ENCODE measurements around the gene DLGAP1.
"Not testable (repeated sequence)": the region's sequence is repeated elsewhere in the genome, so short reads cannot be mapped to it uniquely, and the experiment has no call there.

Gene DLGAP1

DNA sequence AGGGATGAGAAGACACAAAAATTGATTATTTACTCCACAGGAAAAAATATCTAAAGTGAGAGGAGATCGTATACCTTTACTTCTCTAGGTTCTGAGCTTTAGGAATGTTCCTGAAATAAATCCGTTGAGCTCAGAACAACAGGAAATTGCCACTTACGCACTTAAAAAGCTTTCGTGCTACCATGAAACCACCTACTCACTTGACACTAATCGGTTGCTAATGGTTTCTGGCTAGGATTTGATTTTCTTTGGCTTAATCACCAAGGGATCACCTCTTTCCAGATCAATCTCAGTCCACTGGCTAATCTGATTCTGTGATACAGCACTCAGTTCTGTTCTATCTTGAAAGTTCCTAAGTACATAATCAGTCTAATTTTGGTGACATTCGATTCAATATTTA is 419.6 kb downstream of the DLGAP1 start:
- TF ChIP-seq, protein P1, sequence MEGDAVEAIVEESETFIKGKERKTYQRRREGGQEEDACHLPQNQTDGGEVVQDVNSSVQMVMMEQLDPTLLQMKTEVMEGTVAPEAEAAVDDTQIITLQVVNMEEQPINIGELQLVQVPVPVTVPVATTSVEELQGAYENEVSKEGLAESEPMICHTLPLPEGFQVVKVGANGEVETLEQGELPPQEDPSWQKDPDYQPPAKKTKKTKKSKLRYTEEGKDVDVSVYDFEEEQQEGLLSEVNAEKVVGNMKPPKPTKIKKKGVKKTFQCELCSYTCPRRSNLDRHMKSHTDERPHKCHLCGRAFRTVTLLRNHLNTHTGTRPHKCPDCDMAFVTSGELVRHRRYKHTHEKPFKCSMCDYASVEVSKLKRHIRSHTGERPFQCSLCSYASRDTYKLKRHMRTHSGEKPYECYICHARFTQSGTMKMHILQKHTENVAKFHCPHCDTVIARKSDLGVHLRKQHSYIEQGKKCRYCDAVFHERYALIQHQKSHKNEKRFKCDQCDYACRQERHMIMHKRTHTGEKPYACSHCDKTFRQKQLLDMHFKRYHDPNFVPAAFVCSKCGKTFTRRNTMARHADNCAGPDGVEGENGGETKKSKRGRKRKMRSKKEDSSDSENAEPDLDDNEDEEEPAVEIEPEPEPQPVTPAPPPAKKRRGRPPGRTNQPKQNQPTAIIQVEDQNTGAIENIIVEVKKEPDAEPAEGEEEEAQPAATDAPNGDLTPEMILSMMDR (IDR thresholded peaks at IDR 0.05; ENCODE audit: low read depth, low read length) = no peak
- TF ChIP-seq EZH2phosphoT487 (IDR thresholded peaks at IDR 0.05; ENCODE audit: low read depth) = no peak
- H3K27ac ChIP-seq (ENCODE audit: low read length) = no peak overlapping the region
- H2AFZ ChIP-seq (ENCODE audit: low read depth, low read length) = no peak overlapping the region
- no peaks in the 10 kb centered on the region for H3K79me2 ChIP-seq (ENCODE audit: low read length)
- no peaks in the 10 kb centered on the region for H3K36me3 ChIP-seq (replicated peaks; ENCODE audit: low read depth, low read length)
- H3K4me3 ChIP-seq (ENCODE audit: low read length) = no peak overlapping the region
- no peak overlapping the region for H3K9ac ChIP-seq (ENCODE audit: low read length)
- peaks cover under 1% of the 10 kb centered on the region; the same call in 1 of the 2 replicates for H3K27me3 ChIP-seq (ENCODE audit: low read depth, low read length)
- H4K20me1 ChIP-seq (ENCODE audit: insufficient read depth, low read length) = no peaks in the 10 kb centered on the region
- H3K9me3 ChIP-seq (ENCODE audit: insufficient read depth, low read length) = no peaks in the 10 kb centered on the region
- H3K4me1 ChIP-seq (ENCODE audit: low read length) = no peaks in the 10 kb centered on the region
- H3K4me2 ChIP-seq (ENCODE audit: low read length) = no peak overlapping the region

- not testable (repeated sequence) for H3K36me3 ChIP-seq (replicated peaks; ENCODE audit: low read depth, low read length); H2AFZ ChIP-seq (ENCODE audit: low read depth, low read length); H3K9ac ChIP-seq (ENCODE audit: low read length); H3K27ac ChIP-seq (ENCODE audit: low read length); H3K4me3 ChIP-seq (ENCODE audit: low read length); H3K79me2 ChIP-seq (ENCODE audit: low read length); H3K4me2 ChIP-seq (ENCODE audit: low read length); H3K27me3 ChIP-seq (ENCODE audit: low read depth, low read length); H3K4me1 ChIP-seq (ENCODE audit: low read length); H4K20me1 ChIP-seq (ENCODE audit: insufficient read depth, low read length); H3K9me3 ChIP-seq (ENCODE audit: insufficient read depth, low read length)
These were observed 420.3 kb downstream of the DLGAP1 start for GRCh38 chr18:4034815-4035214.

DNA sequence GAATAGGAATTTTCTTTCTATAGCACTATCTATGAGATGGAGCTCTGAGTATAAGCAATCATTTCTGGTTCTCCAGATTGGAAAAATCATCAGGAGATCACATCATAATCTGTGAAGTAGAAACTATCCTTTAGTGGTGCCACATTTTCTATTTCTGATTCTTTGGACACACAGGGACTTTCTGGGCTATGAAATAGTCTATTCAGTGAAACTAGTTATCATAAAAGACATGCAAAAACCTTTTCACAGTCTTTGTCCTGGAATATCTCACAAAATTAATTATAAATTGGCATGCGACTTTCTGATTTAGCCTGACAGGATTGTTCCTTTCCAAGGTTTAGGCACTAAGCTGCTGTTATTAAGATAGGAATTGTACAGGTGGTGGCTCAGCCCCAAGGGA is 428.6 kb downstream of the DLGAP1 start:
- no peak for TF ChIP-seq EZH2phosphoT487 (IDR thresholded peaks at IDR 0.05; ENCODE audit: low read depth)
- TF ChIP-seq, protein P1 (IDR thresholded peaks at IDR 0.05; ENCODE audit: low read depth, low read length) = no peak

DNA sequence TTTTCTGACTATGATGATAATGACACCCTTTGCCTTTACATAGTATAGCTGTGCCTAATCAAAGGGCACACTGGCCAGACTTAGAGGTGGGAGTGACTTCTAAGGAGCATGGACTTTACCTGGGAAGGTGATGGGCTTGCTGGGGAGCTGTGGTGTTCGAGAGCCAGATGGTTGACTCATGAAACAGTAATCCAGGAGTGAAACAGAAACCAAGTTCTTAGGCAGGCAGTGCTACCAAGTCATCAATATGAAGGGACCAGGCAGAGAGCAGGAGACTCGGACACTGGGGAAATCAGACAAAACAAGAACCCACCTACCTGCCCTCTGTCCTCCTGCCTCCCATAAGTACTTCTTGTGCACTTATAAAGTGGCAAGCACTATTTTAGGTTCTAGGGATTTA is 430.4 kb downstream of the DLGAP1 start:
- H3K4me1 ChIP-seq (ENCODE audit: low read length) = no peaks in the 10 kb centered on the region
- no peaks in the 10 kb centered on the region for H3K27me3 ChIP-seq (ENCODE audit: low read depth, low read length)
- no peaks in the 10 kb centered on the region for H3K79me2 ChIP-seq (ENCODE audit: low read length)
- H3K4me3 ChIP-seq (ENCODE audit: low read length) = no peak overlapping the region
- no peak overlapping the region for H3K4me2 ChIP-seq (ENCODE audit: low read length)
- no peaks in the 10 kb centered on the region for H4K20me1 ChIP-seq (ENCODE audit: insufficient read depth, low read length)
- no peaks in the 10 kb centered on the region for H3K9me3 ChIP-seq (ENCODE audit: insufficient read depth, low read length)
- no peaks in the 10 kb centered on the region for H3K36me3 ChIP-seq (replicated peaks; ENCODE audit: low read depth, low read length)
- TF ChIP-seq, protein P1 (IDR thresholded peaks at IDR 0.05; ENCODE audit: low read depth, low read length) = no peak
- TF ChIP-seq EZH2phosphoT487 (IDR thresholded peaks at IDR 0.05; ENCODE audit: low read depth) = no peak
- no peak overlapping the region for H3K27ac ChIP-seq (ENCODE audit: low read length)
- H2AFZ ChIP-seq (ENCODE audit: low read depth, low read length) = no peak overlapping the region
- no peak overlapping the region for H3K9ac ChIP-seq (ENCODE audit: low read length)

More for the DNA sequence above, 428.6 kb downstream of the DLGAP1 start:
- Histone ChIP-seq H3K4me2 (ENCODE audit: low read length) (no peak overlapping the region), H3K27ac (ENCODE audit: low read length) (no peak overlapping the region), H2AFZ (ENCODE audit: low read depth, low read length) (no peak overlapping the region), H3K9me3 (ENCODE audit: insufficient read depth, low read length) (no peaks in the 10 kb centered on the region), H3K4me3 (ENCODE audit: low read length) (no peak overlapping the region), H4K20me1 (ENCODE audit: insufficient read depth, low read length) (no peaks in the 10 kb centered on the region), H3K9ac (ENCODE audit: low read length) (no peak overlapping the region), H3K36me3 (replicated peaks; ENCODE audit: low read depth, low read length) (no peaks in the 10 kb centered on the region), H3K4me1 (ENCODE audit: low read length) (no peaks in the 10 kb centered on the region), H3K79me2 (ENCODE audit: low read length) (no peaks in the 10 kb centered on the region), H3K27me3 (ENCODE audit: low read depth, low read length) (no peaks in the 10 kb centered on the region)

- H3K79me2 ChIP-seq (ENCODE audit: low read length); H3K27ac ChIP-seq (ENCODE audit: low read length); H3K4me1 ChIP-seq (ENCODE audit: low read length); H3K36me3 ChIP-seq (replicated peaks; ENCODE audit: low read depth, low read length); H3K4me2 ChIP-seq (ENCODE audit: low read length); H3K9me3 ChIP-seq (ENCODE audit: insufficient read depth, low read length); H4K20me1 ChIP-seq (ENCODE audit: insufficient read depth, low read length); H3K27me3 ChIP-seq (ENCODE audit: low read depth, low read length); H3K4me3 ChIP-seq (ENCODE audit: low read length); H3K9ac ChIP-seq (ENCODE audit: low read length); H2AFZ ChIP-seq (ENCODE audit: low read depth, low read length): not testable (repeated sequence)
These were observed 432.4 kb downstream of the DLGAP1 start for GRCh38 chr18:4022749-4023148.
